ENCODE measurements around the gene TMEM87A. TPM values are rescaled to one million over a fixed set of nuclear protein-coding genes. Genes with fewer than 3 reads are reported as not detected.
"Not testable (repeated sequence)": the region's sequence is repeated elsewhere in the genome, so short reads cannot be mapped to it uniquely, and the experiment has no call there.

Gene TMEM87A
- total and polyA plus RNA-seq, 12 donors = 10.3 to 25.9 (median 20.2) TPM

GRCh38 chr15:42314818-42315217 is 41.6 kb upstream of the TMEM87A start:
- intact Hi-C loops (cut with DNase I) = no loop called here
- peaks cover 0 to 71% (median 17%) of the 10 kb centered on the region in 9 donors for H3K36me3 ChIP-seq
- WGBS, 2 donors = 90 to 93% methylated on average over 1 of the region's 1 CpG
- DNase-seq (no peak), ATAC-seq (no peak)
- no peak overlapping the region for H3K4me3 ChIP-seq
- H3K9me3 ChIP-seq = no peaks in the 10 kb centered on the region
- TF ChIP-seq CTCF (IDR thresholded peaks at IDR 0.05) = no peak
- no peaks in the 10 kb centered on the region for H3K27me3 ChIP-seq
- no peak overlapping the region for H3K27ac ChIP-seq
- H3K4me1 ChIP-seq = no peaks in the 10 kb centered on the region

- Histone ChIP-seq H3K4me1 (no peaks in the 10 kb centered on the region), H3K9me3 (no peaks in the 10 kb centered on the region), H3K27me3 (no peaks in the 10 kb centered on the region), H3K4me3 (no peak overlapping the region), H3K27ac (no peak overlapping the region), H3K36me3 (peaks cover 0 to 85% (median 18%) of the 10 kb centered on the region in 9 donors)
- intact Hi-C loops (cut with DNase I) = no loop called here
- no peak for TF ChIP-seq CTCF (IDR thresholded peaks at IDR 0.05)
- no peak for DNase-seq
- no peak for ATAC-seq
- 38 to 49% methylated on average over 3 of the region's 3 CpGs for WGBS, 2 donors
Measured at GRCh38 chr15:42313463-42313862, 40.2 kb upstream of the TMEM87A start.

- ATAC-seq = no peak
- Histone ChIP-seq H3K4me3 (no peak overlapping the region), H3K27me3 (no peaks in the 10 kb centered on the region), H3K9me3 (peaks cover 0 to 20% (median 0%) of the 10 kb centered on the region in 11 donors), H3K4me1 (no peaks in the 10 kb centered on the region), H3K36me3 (peaks cover 0 to 59% (median 30%) of the 10 kb centered on the region in 9 donors), H3K27ac (no peak overlapping the region)
- DNase-seq = no peak
- WGBS, 2 donors = 80 to 84% methylated on average over 1 of the region's 1 CpG
- TF ChIP-seq CTCF (IDR thresholded peaks at IDR 0.05) = no peak
- intact Hi-C loops (cut with DNase I) = no loop called here
Measured at GRCh38 chr15:42306681-42307080, 33.4 kb upstream of the TMEM87A start.

- H3K9me3 ChIP-seq = peaks cover 0 to 20% (median 0%) of the 10 kb centered on the region in 11 donors
- peaks cover 0 to 48% (median 17%) of the 10 kb centered on the region in 9 donors for H3K36me3 ChIP-seq
- H3K27ac ChIP-seq; H3K4me1 ChIP-seq; DNase-seq; intact Hi-C loops (cut with DNase I); H3K4me3 ChIP-seq; ATAC-seq; H3K27me3 ChIP-seq: not testable (repeated sequence)
- WGBS, 2 donors = 70 to 99% methylated on average over 4 of the region's 4 CpGs
Measured at GRCh38 chr15:42301004-42301403, 27.8 kb upstream of the TMEM87A start.

- no peak for DNase-seq
- peaks cover 0 to 100% (median 39%) of the 10 kb centered on the region in 9 donors for H3K36me3 ChIP-seq
Measured at GRCh38 chr15:42289166-42289565, 15.9 kb upstream of the TMEM87A start.

More at GRCh38 chr15:42289166-42289565, 15.9 kb upstream of the TMEM87A start:
- no peak for ATAC-seq
- H3K4me1 ChIP-seq = no peaks in the 10 kb centered on the region
- no peaks in the 10 kb centered on the region for H3K27me3 ChIP-seq
- intact Hi-C loops (cut with DNase I) = no loop called here
- 100% methylated on average over 1 of the region's 1 CpG for WGBS, 2 donors
- H3K4me3 ChIP-seq = no peak overlapping the region
- no peak overlapping the region for H3K27ac ChIP-seq
- TF ChIP-seq CTCF (IDR thresholded peaks at IDR 0.05) = no peak
- H3K9me3 ChIP-seq = no peaks in the 10 kb centered on the region

Data from heart right ventricle (tissue), 16 donors.